GM23338 (cell line): Measurements from ENCODE around the gene DNAH9. TPM values are rescaled to one million over a fixed set of nuclear protein-coding genes. Genes with fewer than 3 reads are reported as not detected.

Source experiments
- ATAC-seq: fragments of 200-7000 bp; cut with Tn5 transposase; 3 replicates; pipeline ENCODE4 v1.9.1; 2020
- DNase-seq: peaks from one replicate; pipeline ENCODE4 v3.0.0-alpha.2; 2015; ENCODE audit warnings: low spot score
- H2AFZ ChIP-seq: fragments of 200-600 bp; sonication (generic); 2 replicates; pipeline ENCODE4 v1.8.0; 2016; ENCODE audit warnings: antibody characterized with exemption, mild to moderate bottlenecking, moderate library complexity
- H3F3A ChIP-seq: fragments of 200-600 bp; sonication (generic); replicated peaks from 2 replicates; pipeline ENCODE4 v1.8.0; 2017; ENCODE audit warnings: antibody characterized with exemption, mixed run types, low read depth
- H3K27ac ChIP-seq: fragments of 200-600 bp; sonication (generic); 2 replicates; pipeline ENCODE4 v1.6.1; 2016; ENCODE audit warnings: low read depth
- H3K27me3 ChIP-seq: fragments of 200-600 bp; sonication (generic); 2 replicates; pipeline ENCODE4 v1.8.0; 2016; ENCODE audit warnings: mild to moderate bottlenecking, mixed run types, moderate library complexity; ENCODE audit not compliant: insufficient read depth
- H3K36me3 ChIP-seq: fragments of 200-600 bp; sonication (generic); 2 replicates; pipeline ENCODE4 v1.8.0; 2016; ENCODE audit warnings: mild to moderate bottlenecking; ENCODE audit not compliant: insufficient read depth
- H3K4me1 ChIP-seq: fragments of 200-600 bp; sonication (generic); 2 replicates; pipeline ENCODE4 v1.8.0; 2016; ENCODE audit warnings: mild to moderate bottlenecking, moderate library complexity; ENCODE audit not compliant: insufficient read depth
- H3K4me2 ChIP-seq: fragments of 200-600 bp; sonication (generic); 2 replicates; pipeline ENCODE4 v1.7.1; 2017; ENCODE audit warnings: mixed run types
- H3K4me3 ChIP-seq: fragments of 200-600 bp; sonication (generic); 2 replicates; pipeline ENCODE4 v1.6.1; 2016; ENCODE audit warnings: mixed run types
- H3K79me2 ChIP-seq: fragments of 200-600 bp; sonication (generic); replicated peaks from 2 replicates; pipeline ENCODE4 v1.8.0; 2017; ENCODE audit warnings: mild to moderate bottlenecking; ENCODE audit not compliant: insufficient read depth
- H3K9me2 ChIP-seq: fragments of 200-600 bp; sonication (generic); 2 replicates; pipeline ENCODE4 v1.8.0; 2017; ENCODE audit not compliant: insufficient read depth
- H4K20me1 ChIP-seq: fragments of 200-600 bp; sonication (generic); replicated peaks from 2 replicates; pipeline ENCODE4 v1.8.0; 2017; ENCODE audit warnings: mild to moderate bottlenecking; ENCODE audit not compliant: insufficient read depth
- H3K27ac Mint-ChIP-seq: 2 replicates; pipeline ENCODE4 v1.8.0; 2020; ENCODE audit warnings: inconsistent platforms, mild to moderate bottlenecking, moderate library complexity, mixed read lengths
- H3K27me3 Mint-ChIP-seq: 3 replicates; pipeline ENCODE4 v1.8.0; 2022; ENCODE audit warnings: low read depth, mild to moderate bottlenecking, moderate library complexity, mixed read lengths, inconsistent platforms; ENCODE audit not compliant: insufficient read depth, poor library complexity
- H3K36me3 Mint-ChIP-seq: 3 replicates; pipeline ENCODE4 v1.8.0; 2021; ENCODE audit warnings: low read depth, mild to moderate bottlenecking, inconsistent platforms, moderate library complexity, mixed read lengths
- H3K4me1 Mint-ChIP-seq: 3 replicates; pipeline ENCODE4 v1.8.0; 2020; ENCODE audit warnings: mild to moderate bottlenecking, inconsistent platforms, mixed read lengths
- H3K4me3 Mint-ChIP-seq: 3 replicates; pipeline ENCODE4 v1.8.0; 2021; ENCODE audit warnings: moderate library complexity, mild to moderate bottlenecking, inconsistent platforms, mixed read lengths
- H3K9me3 Mint-ChIP-seq: 3 replicates; pipeline ENCODE4 v1.8.0; 2020; ENCODE audit warnings: moderate library complexity, mild to moderate bottlenecking, inconsistent platforms, mixed read lengths
- CREB1 ChIP-seq: fragments of 250-450 bp; sonication (Bioruptor Pico); IDR thresholded peaks from 2 replicates; pipeline ENCODE4 v1.5.0; 2020; ENCODE audit warnings: low read depth, mild to moderate bottlenecking, moderate library complexity
- EZH2 ChIP-seq: fragments of 200-600 bp; sonication (generic); IDR thresholded peaks from one replicate; pipeline ENCODE4 v1.8.0; 2017; ENCODE audit warnings: antibody characterized with exemption, mild to moderate bottlenecking, low read depth; ENCODE audit not compliant: unreplicated experiment
- POLR2AphosphoS5 ChIP-seq: IDR thresholded peaks from 2 replicates; pipeline ENCODE4 v1.6.1; 2016; ENCODE audit warnings: antibody characterized with exemption, low read depth
- STAT1 ChIP-seq: IDR thresholded peaks from one replicate; pipeline ENCODE4 v1.6.1; 2016; ENCODE audit warnings: antibody characterized with exemption; ENCODE audit not compliant: unreplicated experiment
- ZNF114 ChIP-seq: fragments of 250-450 bp; sonication (Bioruptor Pico); IDR thresholded peaks from 2 replicates; pipeline ENCODE4 v1.5.0; 2020; ENCODE audit warnings: mild to moderate bottlenecking, moderate library complexity
- ZNF462 ChIP-seq: fragments of 250-450 bp; sonication (Bioruptor Pico); IDR thresholded peaks from 2 replicates; pipeline ENCODE4 v1.5.0; 2020; ENCODE audit warnings: mild to moderate bottlenecking, moderate library complexity
- polyA plus RNA-seq: library from polyadenylated mRNA; unstranded; fragments of >200 nt; fragmentation: Nextera tagmentation; extraction: Ambion mirVana; gene quantifications from 2 replicates; pipeline ENCODE4 v1.2.1, GENCODE V29; 2016
- total RNA-seq: library from RNA; depleted of rRNA; stranded (reverse); fragments of >200 nt; shearing (Covaris generic); gene quantifications from 2 replicates; pipeline ENCODE4 v1.2.3, GENCODE V29; 2014
- TF ChIP-seq, protein P1 (sequence below): IDR thresholded peaks from 2 replicates; pipeline ENCODE4 v1.6.1; 2016; ENCODE audit warnings: antibody characterized with exemption

The DNAH9 gene
- total and polyA plus RNA-seq, 2 experiments from 2014 or later: not detected

- no peak for TF ChIP-seq ZNF462 (CRISPR knock-in tag)
- no peak for TF ChIP-seq POLR2AphosphoS5
- TF ChIP-seq STAT1: no peak
Observed at GRCh38 chr17:11610999-11611566, 12.8 kb downstream of the DNAH9 start (continued).

GRCh38 chr17:11612956-11613355 lies 14.7 kb downstream of the DNAH9 start:
- no peaks in the 10 kb centered on the region for H3K27me3 ChIP-seq
- H3K9me2 ChIP-seq: no peaks in the 10 kb centered on the region
- no peaks in the 10 kb centered on the region; the same call in 1 of the 3 replicates for H3K9me3 Mint-ChIP-seq
- H3K27ac Mint-ChIP-seq: no peak overlapping the region
- H4K20me1 ChIP-seq: no peaks in the 10 kb centered on the region
- no peaks in the 10 kb centered on the region for H3F3A ChIP-seq
- H2AFZ ChIP-seq: no peak overlapping the region
- H3K4me1 Mint-ChIP-seq: no peaks in the 10 kb centered on the region
- no peak overlapping the region for H3K4me3 ChIP-seq
- no peak overlapping the region for H3K27ac ChIP-seq
- H3K36me3 Mint-ChIP-seq: peaks cover 42% of the 10 kb centered on the region
- ATAC-seq: no peak
- no peaks in the 10 kb centered on the region for H3K79me2 ChIP-seq
- H3K4me2 ChIP-seq: no peak overlapping the region
- no peak overlapping the region for H3K4me3 Mint-ChIP-seq
- no peak for DNase-seq
- no peaks in the 10 kb centered on the region for H3K36me3 ChIP-seq
- H3K27me3 Mint-ChIP-seq: no peaks in the 10 kb centered on the region
- TF ChIP-seq EZH2 (no peak), CREB1 (CRISPR knock-in tag) (no peak), ZNF114 (CRISPR knock-in tag) (no peak)
- TF ChIP-seq, protein P1, sequence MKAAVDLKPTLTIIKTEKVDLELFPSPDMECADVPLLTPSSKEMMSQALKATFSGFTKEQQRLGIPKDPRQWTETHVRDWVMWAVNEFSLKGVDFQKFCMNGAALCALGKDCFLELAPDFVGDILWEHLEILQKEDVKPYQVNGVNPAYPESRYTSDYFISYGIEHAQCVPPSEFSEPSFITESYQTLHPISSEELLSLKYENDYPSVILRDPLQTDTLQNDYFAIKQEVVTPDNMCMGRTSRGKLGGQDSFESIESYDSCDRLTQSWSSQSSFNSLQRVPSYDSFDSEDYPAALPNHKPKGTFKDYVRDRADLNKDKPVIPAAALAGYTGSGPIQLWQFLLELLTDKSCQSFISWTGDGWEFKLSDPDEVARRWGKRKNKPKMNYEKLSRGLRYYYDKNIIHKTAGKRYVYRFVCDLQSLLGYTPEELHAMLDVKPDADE: no peak
- no peaks in the 10 kb centered on the region for H3K4me1 ChIP-seq
